ENCODE data around the gene CSH2.

The CSH2 gene

GRCh38 chr17:63834431-63835166 is 38.9 kb downstream of the CSH2 start:
- peak; percentile 70 for DNase-seq (ENCODE audit: low read depth)

- DNase-seq (ENCODE audit: low read depth): no peak
Observed at GRCh38 chr17:63833741-63834373, 39.6 kb downstream of the CSH2 start.

DNA sequence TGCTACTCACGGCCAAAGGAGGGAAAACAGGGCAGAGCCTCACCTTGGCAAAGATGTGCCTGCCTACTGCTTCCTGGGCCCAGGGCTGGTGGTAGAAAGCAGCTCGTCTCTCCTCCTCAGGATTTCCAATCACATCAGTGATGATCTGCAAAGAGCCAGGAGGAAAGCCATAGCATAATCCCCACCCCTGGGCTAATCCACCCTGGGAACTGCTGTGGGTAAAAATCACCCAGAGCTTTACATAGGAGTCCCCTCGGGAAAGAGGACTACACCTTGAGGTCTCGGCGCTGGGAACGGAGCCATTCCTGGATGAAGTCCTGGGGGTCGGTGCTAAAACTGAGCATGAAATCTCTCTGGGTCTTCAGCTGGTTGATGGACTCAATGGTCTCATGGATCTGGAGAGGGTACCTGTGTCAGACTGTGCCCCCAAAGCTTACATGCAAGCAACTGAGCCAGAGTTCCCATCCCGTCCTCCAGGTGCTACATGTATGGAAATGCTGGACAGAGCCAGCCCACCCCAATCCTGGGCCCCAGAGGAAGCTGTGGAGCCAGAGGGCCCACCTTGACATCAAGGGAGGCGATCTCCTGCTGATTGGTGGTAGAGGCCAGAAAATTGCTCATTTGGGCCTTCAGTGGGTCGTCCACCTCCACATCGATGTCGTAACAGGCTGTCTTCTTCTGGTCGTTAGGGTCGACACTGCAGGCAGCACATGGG is 40.3 kb downstream of the CSH2 start:
- DNase-seq (ENCODE audit: low read depth): no peak

DNA sequence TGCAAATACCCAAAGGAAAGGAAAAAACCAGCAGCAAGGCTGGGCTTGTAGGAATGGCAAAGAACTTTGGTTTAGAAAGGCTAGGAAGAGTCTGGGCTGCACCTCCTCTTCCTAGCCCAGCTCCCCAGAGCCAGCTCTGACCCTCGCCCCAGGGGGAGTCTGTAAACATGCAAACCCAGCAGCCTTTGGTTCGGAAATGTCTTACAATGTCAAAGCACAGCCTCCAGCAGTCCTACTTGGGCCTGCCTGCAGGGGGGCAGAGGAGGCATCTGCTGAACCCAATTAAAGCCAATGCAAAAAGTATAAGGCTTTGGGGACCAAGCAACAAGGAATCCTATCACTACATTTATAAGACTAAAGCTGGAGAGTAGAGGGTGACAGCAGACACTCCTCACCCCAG is 41.0 kb downstream of the CSH2 start:
- no peak for DNase-seq (ENCODE audit: low read depth)

GRCh38 chr17:63832014-63832413 is 41.5 kb downstream of the CSH2 start:
- no peak for DNase-seq (ENCODE audit: low read depth)

DNA sequence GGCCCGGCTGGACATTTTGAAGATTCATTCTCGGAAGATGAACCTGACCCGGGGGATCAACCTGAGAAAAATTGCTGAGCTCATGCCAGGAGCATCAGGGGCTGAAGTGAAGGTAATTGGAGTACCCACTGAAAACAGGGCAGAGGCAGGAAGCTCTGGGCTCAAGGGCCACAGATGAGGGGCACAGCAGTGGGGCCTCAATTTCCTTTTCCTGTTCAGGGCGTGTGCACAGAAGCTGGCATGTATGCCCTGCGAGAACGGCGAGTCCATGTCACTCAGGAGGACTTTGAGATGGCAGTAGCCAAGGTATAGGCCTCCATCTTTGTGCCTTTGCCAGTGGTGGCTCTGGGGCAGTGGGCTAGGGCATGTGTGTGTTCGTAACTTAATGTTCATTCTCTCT is 42.0 kb downstream of the CSH2 start:
- DNase-seq (ENCODE audit: low read depth): no peak

- DNase-seq (ENCODE audit: low read depth): no peak
Observed at GRCh38 chr17:63830904-63831491, 42.5 kb downstream of the CSH2 start.

GRCh38 chr17:63830278-63830677 is 43.2 kb downstream of the CSH2 start:
- DNase-seq (ENCODE audit: low read depth): no peak

DNA sequence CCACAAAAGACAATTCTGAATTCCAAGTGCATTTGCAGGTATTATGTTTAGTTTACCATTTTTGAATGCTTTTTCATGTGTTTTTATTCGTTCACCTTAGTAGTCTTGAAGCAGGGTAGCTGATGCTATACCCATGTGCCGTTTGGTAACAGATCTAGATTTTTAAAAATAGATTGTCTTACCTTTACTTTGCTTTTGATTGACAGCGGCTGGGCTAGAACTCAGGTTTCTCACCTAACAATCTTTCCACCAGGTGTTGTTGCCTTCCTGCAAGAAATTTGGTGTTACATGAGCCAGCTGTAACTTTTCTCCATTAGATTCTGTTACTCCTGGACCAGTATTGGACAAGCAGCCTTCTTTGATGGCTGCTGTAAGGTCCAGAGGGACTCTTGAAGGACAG is 44.5 kb downstream of the CSH2 start:
- DNase-seq (ENCODE audit: low read depth): no peak

- DNase-seq (ENCODE audit: low read depth): no peak
Observed at GRCh38 chr17:63827801-63828221, 45.7 kb downstream of the CSH2 start.

- DNase-seq (ENCODE audit: low read depth): peak; percentile 96
Observed at GRCh38 chr17:63827002-63827800, 46.3 kb downstream of the CSH2 start, which contains the start of the genes FTSJ3 and PSMC5. FTSJ3 (minus strand) TSS chr17:63827663; CDS start chr17:63826902, 761 bp downstream. PSMC5 (plus strand) TSS chr17:63827431; CDS start chr17:63827491, 60 bp downstream.

- peak; percentile 61 for DNase-seq (ENCODE audit: low read depth)
Observed at GRCh38 chr17:63826468-63827001, 46.9 kb downstream of the CSH2 start.

DNA sequence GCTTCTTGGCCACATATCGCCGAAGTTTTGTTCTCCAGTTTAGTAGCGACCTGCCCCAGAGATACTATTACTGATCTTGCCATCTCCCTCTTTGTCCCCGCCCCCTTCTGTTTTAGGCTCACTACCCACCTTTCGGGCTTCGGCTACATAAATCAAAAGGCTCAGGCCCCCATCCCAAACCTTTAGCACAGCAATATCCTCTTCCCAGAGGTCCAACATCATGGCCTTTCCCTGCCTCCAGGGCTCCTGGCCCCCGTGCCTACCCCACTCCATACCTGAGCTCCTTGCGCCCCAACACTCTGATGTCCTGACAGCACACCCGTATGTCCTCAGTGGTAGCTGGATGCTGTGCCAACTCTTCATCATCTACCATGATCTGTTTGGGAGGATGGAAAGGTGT is 49.1 kb downstream of the CSH2 start:
- no peak for DNase-seq (ENCODE audit: low read depth)

GRCh38 chr17:63823659-63824331 is 49.7 kb downstream of the CSH2 start:
- DNase-seq (ENCODE audit: low read depth): no peak

DNA sequence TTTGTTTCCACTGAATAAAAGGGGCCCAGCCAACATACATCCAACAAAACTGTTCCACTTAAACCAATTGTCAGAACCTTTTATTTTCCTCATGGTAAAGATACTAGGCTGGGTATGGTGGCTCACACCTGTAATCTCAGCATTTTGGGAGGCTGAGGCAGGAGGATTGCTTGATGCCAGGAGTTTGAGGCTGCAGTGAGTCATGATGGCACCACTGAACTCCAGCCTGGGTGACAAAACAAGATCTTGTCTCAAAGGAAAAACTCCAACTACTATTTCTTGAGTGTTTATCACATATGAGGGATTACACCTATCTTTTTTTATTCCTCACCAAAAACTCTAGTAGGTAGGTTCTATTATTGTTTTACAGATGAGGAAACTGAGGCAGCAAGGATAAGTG is 50.9 kb downstream of the CSH2 start:
- no peak for DNase-seq (ENCODE audit: low read depth)

All from iris pigment epithelial cell (primary cell).